NCI-H446 treated with DMSO at 0.1 percent for 48 hours (cell line): ENCODE measurements around the gene KCNJ1.

Experiments
- DNase-seq: peaks from one replicate; lab custom pipeline; 2025; lab: John Stamatoyannopoulos, UW

KCNJ1 gene

GRCh38 chr11:128867277-128867676 lies at the start of gene KCNJ1:
KCNJ1 (minus strand) TSS chr11:128867296; CDS start chr11:128840243, 27,053 bp downstream.
- DNase-seq, result no peak

- no peak for DNase-seq
Observed at GRCh38 chr11:128916681-128917080, 49.6 kb upstream of the KCNJ1 start.

GRCh38 chr11:128916037-128916572 lies 49.0 kb upstream of the KCNJ1 start:
- DNase-seq, result no peak

GRCh38 chr11:128915149-128915521 lies 48.0 kb upstream of the KCNJ1 start:
- DNase-seq, result peak; percentile 41

GRCh38 chr11:128914216-128915148 lies 47.4 kb upstream of the KCNJ1 start:
- no peak for DNase-seq

- DNase-seq, result no peak
Observed at GRCh38 chr11:128913806-128914205, 46.7 kb upstream of the KCNJ1 start.

- DNase-seq, result no peak
Observed at GRCh38 chr11:128911701-128912100, 44.6 kb upstream of the KCNJ1 start.

GRCh38 chr11:128911239-128911638 lies 44.1 kb upstream of the KCNJ1 start:
- no peak for DNase-seq

- DNase-seq, result no peak
Observed at GRCh38 chr11:128910576-128910975, 43.5 kb upstream of the KCNJ1 start.

GRCh38 chr11:128909438-128910125 lies 42.5 kb upstream of the KCNJ1 start:
- DNase-seq, result no peak

- no peak for DNase-seq
Observed at GRCh38 chr11:128908391-128909246, 41.5 kb upstream of the KCNJ1 start.

- no peak for DNase-seq
Observed at GRCh38 chr11:128907585-128907984, 40.5 kb upstream of the KCNJ1 start.

- DNase-seq, result no peak
Observed at GRCh38 chr11:128906185-128907050, 39.3 kb upstream of the KCNJ1 start.

GRCh38 chr11:128905345-128906184 lies 38.5 kb upstream of the KCNJ1 start:
- no peak for DNase-seq

GRCh38 chr11:128904656-128905344 lies 37.7 kb upstream of the KCNJ1 start:
- no peak for DNase-seq

GRCh38 chr11:128904303-128904655 lies 37.2 kb upstream of the KCNJ1 start:
- no peak for DNase-seq

- no peak for DNase-seq
Observed at GRCh38 chr11:128903248-128904061, 36.4 kb upstream of the KCNJ1 start.

GRCh38 chr11:128902515-128903066 lies 35.5 kb upstream of the KCNJ1 start:
- DNase-seq, result no peak
